AG09309 (cell line): ENCODE results near the gene RAD51B.

Experiments used
- DNase-seq: peaks from one replicate; pipeline ENCODE4 v3.0.0-alpha.2; 2010; ENCODE audit warnings: low read depth
- H3K4me3 ChIP-seq: 2 replicates; pipeline ENCODE4 v1.5.1; 2011; ENCODE audit warnings: mild to moderate bottlenecking, low read depth, low read length, moderate library complexity; ENCODE audit not compliant: control insufficient read depth
- CTCF ChIP-seq: IDR thresholded peaks from 2 replicates; pipeline ENCODE4 v1.5.1; 2011; ENCODE audit warnings: mild to moderate bottlenecking, low read depth, low read length, inconsistent platforms; ENCODE audit not compliant: insufficient read depth, control insufficient read depth; ENCODE audit errors: missing control alignments

RAD51B gene

GRCh38 chr14:68497011-68497410 is 677.4 kb downstream of the RAD51B start:
- TF ChIP-seq CTCF = no peak
- H3K4me3 ChIP-seq = no peak overlapping the region
- no peak for DNase-seq

GRCh38 chr14:68499451-68499850 is 679.9 kb downstream of the RAD51B start:
- no peak for TF ChIP-seq CTCF
- no peak overlapping the region for H3K4me3 ChIP-seq
- DNase-seq = no peak

GRCh38 chr14:68501171-68501570 is 681.6 kb downstream of the RAD51B start:
- no peak overlapping the region for H3K4me3 ChIP-seq
- no peak for TF ChIP-seq CTCF
- DNase-seq = no peak

GRCh38 chr14:68501614-68502052 is 682.1 kb downstream of the RAD51B start:
- no peak for DNase-seq
- no peak overlapping the region for H3K4me3 ChIP-seq
- TF ChIP-seq CTCF = no peak

- no peak for DNase-seq
- TF ChIP-seq CTCF = no peak
- no peak overlapping the region for H3K4me3 ChIP-seq
Observed at GRCh38 chr14:68502230-68502629, 682.7 kb downstream of the RAD51B start.

- no peak for TF ChIP-seq CTCF
- no peak for DNase-seq
- H3K4me3 ChIP-seq = no peak overlapping the region
Observed at GRCh38 chr14:68503186-68503825, 683.7 kb downstream of the RAD51B start.
